Measurements from ENCODE around the gene GPR27.

Gene GPR27

GRCh38 chr3:71786551-71786950, 32.9 kb downstream of the GPR27 start:
- POLR2A ChIA-PET (ENCODE audit: low non-redundant PET): no interaction called here
- no peak overlapping the region for H3K27ac ChIP-seq
- no peak for DNase-seq (ENCODE audit: low spot score)
- TF ChIP-seq, protein P1, sequence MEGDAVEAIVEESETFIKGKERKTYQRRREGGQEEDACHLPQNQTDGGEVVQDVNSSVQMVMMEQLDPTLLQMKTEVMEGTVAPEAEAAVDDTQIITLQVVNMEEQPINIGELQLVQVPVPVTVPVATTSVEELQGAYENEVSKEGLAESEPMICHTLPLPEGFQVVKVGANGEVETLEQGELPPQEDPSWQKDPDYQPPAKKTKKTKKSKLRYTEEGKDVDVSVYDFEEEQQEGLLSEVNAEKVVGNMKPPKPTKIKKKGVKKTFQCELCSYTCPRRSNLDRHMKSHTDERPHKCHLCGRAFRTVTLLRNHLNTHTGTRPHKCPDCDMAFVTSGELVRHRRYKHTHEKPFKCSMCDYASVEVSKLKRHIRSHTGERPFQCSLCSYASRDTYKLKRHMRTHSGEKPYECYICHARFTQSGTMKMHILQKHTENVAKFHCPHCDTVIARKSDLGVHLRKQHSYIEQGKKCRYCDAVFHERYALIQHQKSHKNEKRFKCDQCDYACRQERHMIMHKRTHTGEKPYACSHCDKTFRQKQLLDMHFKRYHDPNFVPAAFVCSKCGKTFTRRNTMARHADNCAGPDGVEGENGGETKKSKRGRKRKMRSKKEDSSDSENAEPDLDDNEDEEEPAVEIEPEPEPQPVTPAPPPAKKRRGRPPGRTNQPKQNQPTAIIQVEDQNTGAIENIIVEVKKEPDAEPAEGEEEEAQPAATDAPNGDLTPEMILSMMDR (conservative IDR thresholded peaks at IDR 0.05; ENCODE audit: low read depth): no peak
- CTCF ChIA-PET: no interaction called here

DNA sequence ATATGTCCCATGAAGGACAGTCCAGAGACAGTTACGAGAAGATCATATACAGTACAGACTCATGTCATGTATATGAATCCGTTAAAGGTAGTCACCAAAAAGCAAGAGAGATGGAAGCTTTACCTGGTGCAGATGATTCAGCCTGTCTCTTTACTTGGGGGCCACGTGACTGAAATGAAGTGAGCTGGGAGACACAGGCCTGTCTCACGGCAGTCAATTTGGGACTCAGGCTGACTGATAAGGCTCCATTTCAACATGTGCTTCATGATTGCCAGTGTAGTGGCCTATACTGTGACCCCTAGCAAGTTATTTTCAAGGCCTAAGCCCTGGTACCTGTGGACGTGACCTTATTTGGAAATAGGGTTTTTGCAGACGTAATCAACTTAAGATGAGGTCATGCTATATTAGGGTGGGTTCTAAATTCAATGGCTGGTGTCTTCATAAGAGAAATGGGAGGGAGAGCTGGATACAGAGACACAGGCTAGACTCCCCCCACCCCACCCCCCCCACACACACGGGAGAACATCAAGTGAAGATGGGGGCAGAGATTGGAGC, 34.3 kb downstream of the GPR27 start:
- POLR2A ChIA-PET (ENCODE audit: low non-redundant PET): no interaction called here
- CTCF ChIA-PET: no interaction called here
- no peak overlapping the region for H3K27ac ChIP-seq
- TF ChIP-seq, protein P1 (conservative IDR thresholded peaks at IDR 0.05; ENCODE audit: low read depth): no peak
- DNase-seq (ENCODE audit: low spot score): no peak

DNA sequence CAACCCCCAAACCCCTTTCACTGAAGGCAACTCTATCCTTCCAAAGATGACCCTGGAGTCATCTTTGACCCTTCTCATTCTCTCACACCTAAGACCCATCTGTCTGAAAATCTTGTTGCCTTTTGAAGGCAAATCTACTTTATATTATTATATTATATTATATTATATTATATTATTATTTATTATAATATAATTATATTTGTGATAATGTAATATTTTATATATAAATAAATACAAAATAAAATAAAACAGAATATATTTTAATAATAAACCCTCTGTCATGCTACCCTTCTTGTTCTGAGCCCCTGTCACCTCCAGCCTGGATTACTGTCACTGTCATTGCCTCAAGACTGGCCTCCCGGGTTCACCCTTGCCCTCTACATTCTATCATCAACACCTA, 36.3 kb downstream of the GPR27 start:
- TF ChIP-seq, protein P1 (conservative IDR thresholded peaks at IDR 0.05; ENCODE audit: low read depth): no peak
- CTCF ChIA-PET: no interaction called here
- H3K27ac ChIP-seq: no peak overlapping the region
- DNase-seq (ENCODE audit: low spot score): no peak
- POLR2A ChIA-PET (ENCODE audit: low non-redundant PET): no interaction called here

DNA sequence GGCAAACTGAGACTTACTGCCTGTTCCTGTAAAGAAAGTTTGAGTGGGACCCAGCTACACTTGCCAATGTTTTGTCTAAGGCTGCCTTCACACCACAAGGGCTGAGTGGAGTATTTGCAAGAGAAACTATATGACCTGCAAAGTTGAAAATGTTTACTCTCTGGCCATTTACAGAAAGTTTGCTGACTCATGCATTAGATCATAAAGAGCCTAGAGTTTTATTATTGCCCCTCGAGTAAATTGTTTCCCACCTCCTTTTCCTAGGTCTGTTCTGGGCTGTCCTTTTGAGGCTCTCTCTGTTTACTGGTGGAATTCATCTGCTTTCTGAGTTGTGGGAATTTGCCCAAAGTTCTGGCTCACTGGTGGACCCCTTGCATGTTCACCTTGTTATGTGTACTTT, 38.0 kb downstream of the GPR27 start:
- DNase-seq (ENCODE audit: low spot score): no peak
- TF ChIP-seq, protein P1 (conservative IDR thresholded peaks at IDR 0.05; ENCODE audit: low read depth): no peak
- POLR2A ChIA-PET (ENCODE audit: low non-redundant PET): no interaction called here
- CTCF ChIA-PET: no interaction called here
- H3K27ac ChIP-seq: no peak overlapping the region

DNA sequence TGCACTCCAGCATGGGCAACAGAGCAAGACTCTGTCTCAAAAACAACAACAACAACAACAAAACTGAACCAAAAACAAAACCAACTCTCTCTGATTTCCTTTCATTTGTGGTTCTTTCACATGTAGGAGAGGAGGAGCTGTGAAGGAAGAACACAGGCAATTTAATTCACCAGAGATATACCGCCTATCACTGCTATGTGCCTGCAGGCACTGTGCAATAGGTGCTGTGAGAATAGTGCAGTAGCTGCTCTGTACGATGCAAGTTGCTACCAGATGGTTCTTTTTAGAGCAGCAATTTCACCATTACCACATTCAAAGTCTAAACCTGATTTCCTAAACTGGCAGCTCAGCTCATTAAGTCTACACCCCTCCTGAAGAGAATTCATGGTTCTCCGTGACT, 42.6 kb downstream of the GPR27 start:
- no peak overlapping the region for H3K27ac ChIP-seq
- TF ChIP-seq, protein P1 (conservative IDR thresholded peaks at IDR 0.05; ENCODE audit: low read depth): no peak
- no peak for DNase-seq (ENCODE audit: low spot score)
- CTCF ChIA-PET: interaction anchor here (0.6 kb wide), 1 partner anchor 263 kb away, joined by 3 read pairs; no protein-coding TSS in a partner anchor
- POLR2A ChIA-PET (ENCODE audit: low non-redundant PET): no interaction called here

DNA sequence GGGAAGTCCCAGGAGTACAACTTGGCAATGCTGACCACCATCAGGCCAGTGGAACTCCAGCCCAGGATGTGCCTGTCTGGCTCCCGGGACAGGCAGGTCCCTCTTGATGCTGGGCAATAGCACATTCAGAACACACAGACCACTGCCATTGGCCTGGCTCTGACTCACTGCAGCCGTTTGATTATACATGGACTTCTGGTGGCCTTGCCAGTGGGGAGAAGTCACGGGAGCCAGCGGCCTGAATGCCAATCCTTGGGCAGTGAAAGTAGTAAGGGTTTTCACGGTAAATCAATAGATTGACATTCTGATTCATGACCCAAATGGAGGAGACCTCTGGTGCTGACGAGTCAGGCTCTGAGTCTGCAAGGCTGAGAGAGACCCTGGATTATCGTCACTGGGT, 43.8 kb downstream of the GPR27 start:
- CTCF ChIA-PET: no interaction called here
- DNase-seq (ENCODE audit: low spot score): no peak
- POLR2A ChIA-PET (ENCODE audit: low non-redundant PET): no interaction called here
- H3K27ac ChIP-seq: no peak overlapping the region
- TF ChIP-seq, protein P1 (conservative IDR thresholded peaks at IDR 0.05; ENCODE audit: low read depth): no peak

DNA sequence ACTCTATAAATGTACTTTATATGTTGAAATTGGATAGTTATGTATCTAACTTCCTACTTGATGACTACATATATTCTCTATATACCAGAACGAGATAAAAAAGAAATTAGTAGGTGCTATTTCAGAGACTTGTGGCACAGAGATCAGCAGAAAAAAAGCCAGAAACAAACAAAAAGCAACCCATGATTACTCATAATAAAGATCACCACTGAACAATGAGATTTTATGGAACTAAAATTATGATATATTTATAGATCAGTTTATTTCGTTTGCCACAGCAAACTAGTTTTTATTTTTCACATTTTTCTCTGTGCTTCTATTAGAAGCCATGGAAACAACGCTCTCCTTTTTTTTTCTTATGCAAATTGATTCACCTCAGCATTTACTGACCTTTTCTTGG, 46.4 kb downstream of the GPR27 start:
- ChIA-PET CTCF (no interaction called here), POLR2A (ENCODE audit: low non-redundant PET) (no interaction called here)
- no peak for DNase-seq (ENCODE audit: low spot score)
- TF ChIP-seq, protein P1 (conservative IDR thresholded peaks at IDR 0.05; ENCODE audit: low read depth): no peak
- no peak overlapping the region for H3K27ac ChIP-seq
